Stimulated activated CD4-positive, alpha-beta T cell treated with anti-CD3 and anti-CD28 coated beads, Interleukin-15, amount 100 ng/mL, for 48 hours (primary cell): Measurements from ENCODE around the gene SHISA5.

Experiments
- DNase-seq, 2 donors: peaks; one replicate each; pipeline ENCODE4 v3.0.0-alpha.2; 2020; ENCODE audit warnings: low read depth in 2 of 2

SHISA5 gene

DNA sequence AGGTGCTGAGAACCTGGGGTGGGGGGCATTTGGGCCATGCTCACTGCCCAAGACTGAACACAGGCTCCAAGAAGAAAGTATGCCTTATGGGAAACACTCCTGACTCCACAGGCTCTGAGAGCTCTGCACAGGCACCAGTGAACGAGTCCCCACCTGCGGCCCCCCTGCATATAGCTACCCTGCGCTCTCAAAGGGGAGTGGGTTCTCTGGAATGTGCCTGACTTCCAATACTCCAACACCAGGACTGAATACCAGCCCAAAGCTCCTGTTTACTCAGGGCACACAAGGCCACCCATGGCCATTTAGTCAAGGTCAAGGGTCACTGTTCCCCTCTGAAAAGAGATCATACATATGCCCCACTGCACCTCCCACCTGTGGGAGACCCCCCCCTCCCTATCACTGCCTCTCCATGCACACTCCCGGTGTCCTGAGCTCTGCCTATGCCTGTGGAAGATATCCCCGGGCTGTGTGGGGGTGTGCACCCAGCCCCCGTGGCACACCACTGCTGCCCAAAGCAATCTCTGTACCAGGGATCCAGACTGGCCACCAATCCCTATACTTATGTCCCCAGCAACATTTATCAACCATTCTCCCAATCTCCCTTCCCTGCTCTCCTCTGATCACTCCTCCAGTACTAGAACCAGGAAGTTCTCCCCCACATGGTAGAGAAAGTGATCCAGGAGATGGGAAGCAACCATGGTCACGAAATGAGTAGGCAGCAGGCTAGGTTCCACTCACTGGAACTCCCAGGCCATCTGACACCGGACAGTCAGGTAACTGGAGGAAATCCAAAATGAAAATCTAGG, 72.5 kb downstream of the SHISA5 start:
- DNase-seq, result no peak

DNA sequence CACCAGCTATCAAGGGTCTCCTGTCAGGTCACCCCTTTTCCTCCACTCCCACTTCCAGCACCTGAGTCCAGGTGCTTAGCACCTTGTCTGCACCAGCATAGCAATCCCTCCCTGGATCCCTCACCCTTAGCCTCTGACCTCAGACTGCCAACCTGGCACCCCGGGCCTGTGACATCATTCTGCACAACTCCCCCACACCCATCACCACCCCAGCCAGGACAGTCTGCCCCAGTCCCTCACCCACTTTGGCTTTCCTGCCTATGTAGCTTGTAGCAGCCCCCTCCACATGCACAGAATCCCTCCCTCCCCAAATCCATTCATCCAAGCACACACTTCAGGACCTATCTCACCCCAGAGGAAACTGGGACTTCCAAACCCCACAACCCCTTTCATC, 73.3 kb downstream of the SHISA5 start:
- no peak for DNase-seq

DNA sequence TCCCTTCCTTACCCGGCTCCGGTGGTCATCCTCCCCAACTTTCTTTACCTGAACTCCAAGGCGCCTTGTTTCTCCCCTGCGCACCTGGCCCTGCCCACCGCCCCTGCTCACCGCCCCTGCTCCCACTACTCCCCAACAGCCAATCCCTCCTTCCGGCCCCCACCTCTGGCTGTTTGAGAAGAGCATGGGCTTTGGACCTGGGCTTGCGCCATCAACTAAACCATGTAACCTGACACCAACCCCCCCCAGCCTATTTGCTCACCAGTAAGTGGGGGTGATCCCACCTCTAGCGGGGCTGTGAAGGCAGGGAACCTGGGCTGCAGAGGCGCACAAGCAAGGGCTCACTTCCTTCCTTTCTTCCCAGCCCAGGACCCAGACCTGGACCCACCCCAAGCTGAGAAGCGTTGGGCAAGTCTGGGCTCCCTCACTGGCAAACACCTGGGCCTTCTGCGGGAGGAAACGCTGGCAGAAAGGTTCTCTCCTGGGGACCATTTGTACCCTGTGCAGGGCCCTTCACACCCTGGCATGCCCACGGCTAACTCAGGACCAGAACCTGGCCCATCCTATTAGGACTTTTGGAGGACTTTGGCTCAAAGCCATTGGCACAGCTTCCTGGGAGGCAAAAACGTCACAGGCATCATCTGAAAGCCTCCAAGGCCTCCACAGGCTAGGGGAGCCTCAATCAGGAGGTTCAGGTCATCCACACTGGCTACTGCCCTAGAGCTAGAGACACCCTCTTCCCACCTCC, 73.8 kb downstream of the SHISA5 start, which contains the start of gene PLXNB1:
TSS of gene PLXNB1 (minus strand) at position 127 of the 748 bp plus-strand sequence. CDS start 5,475 bp downstream, outside the sequence.
- no peak for DNase-seq

DNA sequence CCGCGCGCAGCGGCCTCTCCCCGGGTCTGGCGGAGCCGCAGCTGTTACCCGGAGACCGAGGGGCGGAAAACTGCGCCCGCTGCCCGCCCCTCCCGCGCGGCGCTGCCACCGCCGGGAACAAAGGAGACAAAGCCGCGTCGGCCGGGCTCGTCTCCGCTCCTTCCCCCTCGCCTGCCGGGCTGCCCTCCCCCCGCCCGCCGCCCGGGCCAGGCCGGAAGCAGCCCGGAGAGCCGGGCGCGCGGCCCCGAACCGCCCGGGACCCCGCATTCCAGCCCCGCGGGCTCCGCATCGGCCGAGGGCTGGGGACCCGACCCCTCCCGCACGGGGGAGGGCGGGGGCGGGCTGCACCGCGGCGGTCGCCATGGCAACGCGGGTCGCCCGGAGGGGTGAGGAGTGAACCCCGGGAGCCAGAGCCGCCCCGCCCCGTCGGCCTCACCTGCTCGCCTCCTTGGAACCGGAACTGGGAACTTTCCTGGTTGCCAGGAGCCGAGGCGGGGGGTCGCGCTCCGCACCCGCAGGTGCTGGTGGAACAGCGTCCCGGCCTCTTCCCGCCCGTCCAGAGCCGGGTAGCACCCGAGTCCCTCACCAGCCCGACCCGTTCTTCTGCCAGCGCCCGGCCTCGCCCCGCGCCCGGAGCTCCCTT, 74.5 kb downstream of the SHISA5 start:
- peak in 1 of 2 donors; percentile 41 for DNase-seq

DNA sequence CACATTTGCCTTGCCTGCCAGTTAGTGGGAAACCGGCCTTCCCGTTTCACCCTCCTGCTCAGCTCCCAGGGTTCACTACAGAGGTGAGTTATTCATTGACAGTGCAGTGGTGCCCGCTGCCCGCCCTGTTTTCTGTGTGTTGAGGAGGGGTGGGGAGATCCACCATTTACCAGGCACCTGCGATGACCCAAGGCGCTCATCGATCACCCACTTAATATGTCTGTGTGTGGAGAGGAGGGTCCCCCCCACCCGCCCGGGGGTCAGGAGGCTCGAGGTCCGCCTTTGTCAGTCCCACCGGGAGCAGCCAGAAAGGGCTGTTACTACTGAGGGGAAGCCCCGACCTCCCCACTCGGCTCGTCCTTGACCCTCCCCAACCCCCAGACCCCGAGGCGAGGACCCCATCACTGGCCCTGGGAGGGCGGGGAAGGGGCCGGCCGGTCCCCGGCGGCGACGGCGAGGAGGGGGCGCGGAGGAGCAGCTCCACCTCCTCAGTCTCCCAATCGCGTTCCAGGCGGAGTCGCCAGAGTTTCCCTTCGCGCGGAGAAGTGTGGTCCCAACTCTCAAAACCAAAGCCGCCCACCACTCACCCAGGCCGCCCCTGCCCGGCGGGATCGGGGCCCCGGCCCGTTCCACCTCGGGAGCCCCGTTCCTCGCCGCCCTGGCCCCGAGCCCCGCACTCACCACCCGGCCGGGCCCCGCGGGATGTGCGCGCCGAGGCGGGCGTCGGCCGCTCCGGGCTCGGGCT, 75.2 kb downstream of the SHISA5 start:
- no peak for DNase-seq

DNA sequence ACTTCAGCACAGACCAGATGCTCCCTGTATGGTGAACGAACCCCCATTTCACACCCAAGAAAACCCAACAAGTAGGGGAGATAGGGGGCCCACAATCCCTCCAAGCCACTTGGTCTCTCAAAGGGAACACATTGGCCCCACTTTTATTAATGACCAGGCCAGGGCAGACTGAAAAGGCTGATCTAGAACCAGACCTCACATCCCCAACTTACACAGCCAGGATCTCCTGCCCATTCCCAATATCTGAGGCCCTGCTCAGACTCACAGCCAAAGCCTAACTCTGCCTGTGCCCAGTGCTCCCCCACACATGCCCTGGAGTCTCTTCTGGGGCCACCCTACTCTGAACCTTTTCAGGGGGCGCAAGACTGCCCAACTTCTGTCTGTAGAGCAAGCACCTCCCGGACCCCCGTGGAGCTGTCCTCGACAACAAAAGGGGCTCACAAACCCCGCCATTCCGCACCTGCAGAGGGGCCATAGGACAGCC, 75.8 kb downstream of the SHISA5 start:
- no peak for DNase-seq

DNA sequence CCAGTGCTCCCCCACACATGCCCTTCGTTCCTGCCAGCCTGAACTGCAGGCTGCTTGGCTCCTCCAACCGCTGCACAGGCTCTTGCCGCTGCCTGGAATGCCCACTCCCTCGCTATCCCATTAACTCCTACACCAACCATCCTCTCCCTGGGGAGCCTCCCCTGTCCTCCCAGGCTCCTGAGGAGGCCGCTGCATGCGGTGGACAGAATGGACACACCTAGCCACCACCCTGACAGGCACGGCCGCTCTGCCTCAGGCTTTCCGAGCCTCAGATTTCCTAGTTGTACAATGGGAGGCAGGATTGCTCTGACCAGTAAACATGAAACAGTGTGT, 76.4 kb downstream of the SHISA5 start:
- DNase-seq, result no peak

DNA sequence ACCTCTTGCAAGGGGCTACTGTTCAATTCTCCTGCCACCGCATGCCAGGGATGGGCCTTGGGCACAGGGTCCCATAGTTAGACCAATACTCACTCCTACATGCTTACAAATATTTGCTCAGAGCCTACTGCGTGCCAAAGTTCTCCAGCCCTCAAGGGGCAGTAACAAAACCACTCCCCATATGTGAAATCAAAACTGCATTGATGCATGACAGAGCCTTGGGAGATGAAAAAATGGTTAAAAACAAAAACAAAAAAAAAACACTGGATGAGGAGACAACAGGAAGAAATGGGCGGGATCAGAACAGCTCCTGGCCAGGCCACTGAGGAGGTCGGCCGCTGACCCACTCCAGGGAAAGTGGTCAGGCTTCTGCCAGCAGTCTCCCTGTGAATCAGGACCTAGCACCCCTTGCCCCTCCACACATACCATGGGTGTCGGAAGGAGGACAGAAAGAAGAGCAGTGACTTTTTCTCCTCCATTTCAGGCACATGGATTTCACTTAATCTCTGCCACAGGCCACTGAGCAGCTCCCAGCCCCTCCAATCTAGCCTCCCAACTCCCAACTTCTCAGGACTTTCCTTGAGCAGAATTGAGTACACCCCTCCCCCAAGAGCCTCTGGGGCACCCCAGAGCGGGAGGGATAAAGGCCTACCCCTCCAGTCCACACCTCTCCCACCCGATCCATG, 76.9 kb downstream of the SHISA5 start:
- no peak for DNase-seq

DNA sequence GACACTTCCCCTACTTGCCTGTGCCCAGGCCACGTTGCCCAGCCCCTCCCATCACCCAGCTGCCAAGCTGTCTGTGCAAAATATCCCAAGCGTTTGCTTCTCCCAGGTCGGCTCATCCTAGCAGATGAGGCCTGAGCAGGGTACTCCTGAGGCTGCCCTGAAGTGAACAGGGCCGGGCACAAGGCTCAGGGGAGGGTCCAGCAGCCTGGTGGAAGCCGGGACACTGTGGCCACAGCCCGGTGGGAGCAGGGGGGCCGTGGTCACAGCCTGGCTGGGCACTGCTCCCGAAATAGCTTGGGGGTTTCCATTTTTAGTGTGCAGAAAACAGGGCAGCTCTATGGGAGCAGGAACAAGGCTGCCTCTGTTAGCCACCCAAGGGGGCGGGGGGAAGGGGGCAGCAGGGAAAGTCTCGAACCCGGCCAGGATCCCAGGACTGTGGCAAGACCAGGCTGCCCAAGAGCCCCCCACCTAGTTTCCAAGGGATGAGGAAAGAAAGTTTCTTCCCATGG, 77.5 kb downstream of the SHISA5 start:
- no peak for DNase-seq

DNA sequence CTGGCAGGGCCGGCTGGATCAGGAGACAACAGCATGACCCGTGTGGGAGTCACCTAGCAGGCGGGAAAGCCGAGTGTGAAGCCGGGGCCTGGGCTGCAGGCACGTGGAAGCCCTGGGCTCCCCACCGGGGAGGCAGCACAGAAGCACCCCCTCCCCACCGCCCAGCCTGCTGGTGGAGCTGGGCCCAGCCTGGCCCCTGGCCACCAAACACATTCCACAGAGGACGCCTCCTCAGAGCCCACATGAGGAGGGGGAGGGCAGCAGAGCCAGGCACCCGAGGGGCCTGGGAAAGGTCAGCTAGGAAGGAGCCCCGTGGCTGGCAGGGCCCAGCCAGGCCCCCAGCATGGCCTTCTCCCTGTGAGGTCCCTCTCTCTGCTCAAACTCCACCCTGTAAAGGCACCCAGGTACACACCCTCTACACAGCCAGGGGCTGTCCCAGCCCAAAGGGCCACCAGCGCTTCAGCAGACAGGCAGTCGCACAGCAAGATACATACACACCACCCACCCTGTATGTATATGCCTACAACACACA, 78.6 kb downstream of the SHISA5 start:
- no peak for DNase-seq

DNA sequence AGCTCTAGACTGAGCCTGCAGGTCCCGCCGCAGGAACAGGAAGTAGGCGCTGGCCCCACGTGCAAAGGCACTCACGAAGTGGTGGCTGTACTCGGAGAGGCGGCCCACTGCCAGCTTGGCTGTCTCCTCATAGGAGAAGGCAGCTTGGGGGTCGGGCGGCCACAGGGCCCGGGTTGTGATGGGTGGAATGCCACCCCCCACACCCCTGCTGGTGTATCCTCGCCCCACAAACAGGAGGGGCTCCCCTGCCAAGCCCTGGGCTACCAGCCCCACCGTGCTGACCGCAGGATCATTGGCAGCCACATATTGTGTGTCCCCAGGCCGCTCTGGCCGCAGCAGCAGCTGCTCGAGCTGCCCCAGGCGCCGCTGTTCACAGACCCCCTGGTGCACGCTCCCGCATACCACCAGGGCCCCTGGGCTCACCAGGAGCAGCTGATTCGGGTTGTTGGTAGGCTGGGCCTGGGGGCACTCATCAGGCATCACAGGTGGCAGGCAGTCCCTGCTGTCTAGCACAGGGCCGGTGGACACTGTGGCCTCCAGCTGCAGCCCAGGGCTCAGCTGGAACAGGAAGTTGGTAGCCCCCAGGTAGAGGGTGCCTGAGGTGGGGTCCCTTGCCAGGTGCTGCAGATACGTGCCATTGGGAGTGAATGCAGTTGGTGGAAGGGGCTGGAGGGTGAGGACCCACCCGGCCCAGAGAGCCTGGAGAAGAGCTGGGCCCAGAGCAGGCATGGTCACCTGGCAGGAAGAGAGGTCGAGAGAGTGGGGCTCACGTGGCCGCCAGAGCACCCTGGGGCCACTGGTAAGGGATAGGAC, 79.9 kb downstream of the SHISA5 start:
- DNase-seq, result no peak

DNA sequence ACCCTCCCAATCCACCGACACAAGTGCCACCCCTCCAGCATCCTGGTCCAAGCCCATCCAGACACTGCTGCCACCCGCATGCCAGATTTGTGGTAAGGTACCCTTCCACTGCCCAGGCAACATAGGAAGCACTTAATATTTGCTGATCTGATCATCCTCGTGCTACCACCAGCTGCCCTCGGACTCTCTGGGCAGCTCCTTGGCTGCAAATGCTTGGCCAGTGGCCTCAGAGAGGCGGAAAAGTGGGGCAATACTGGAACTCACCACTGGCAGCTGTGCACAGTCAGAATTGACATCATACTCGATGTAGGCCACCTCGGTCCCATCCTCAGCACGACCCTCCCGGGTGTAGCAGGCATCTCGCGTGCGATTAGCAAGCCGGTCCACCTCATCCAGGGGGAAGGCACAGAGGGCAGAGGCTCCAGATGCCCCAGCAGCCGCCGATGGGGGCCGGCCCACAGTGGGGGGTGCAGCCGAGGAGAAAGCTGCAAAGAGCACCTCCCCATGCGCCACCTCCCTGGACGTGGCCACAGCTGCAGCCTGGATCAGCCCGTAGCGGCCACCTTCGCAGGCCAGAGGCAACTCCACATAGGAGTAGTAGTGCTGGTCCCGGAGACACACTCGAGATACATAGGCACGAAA, 80.6 kb downstream of the SHISA5 start:
- no peak for DNase-seq

DNA sequence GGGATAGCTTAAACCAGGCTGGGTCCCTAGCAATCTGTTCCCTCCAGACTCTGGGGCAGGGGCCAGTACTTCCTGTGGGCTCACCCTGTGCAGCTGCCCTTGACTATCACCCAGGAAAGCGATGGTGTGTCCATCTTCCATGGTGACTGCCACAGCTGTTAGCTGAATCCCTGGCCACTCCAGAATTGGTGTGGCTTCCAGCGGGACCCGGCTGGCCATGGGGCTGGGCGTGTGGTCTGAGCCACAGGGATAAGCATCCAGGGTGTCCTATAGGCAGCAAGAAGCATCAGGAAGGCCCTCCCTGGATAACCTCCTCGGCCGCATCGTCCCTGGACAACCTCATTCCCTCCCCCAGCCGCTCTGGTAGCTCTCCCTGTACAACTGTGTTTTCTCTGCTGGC, 81.3 kb downstream of the SHISA5 start:
- DNase-seq, result no peak

DNA sequence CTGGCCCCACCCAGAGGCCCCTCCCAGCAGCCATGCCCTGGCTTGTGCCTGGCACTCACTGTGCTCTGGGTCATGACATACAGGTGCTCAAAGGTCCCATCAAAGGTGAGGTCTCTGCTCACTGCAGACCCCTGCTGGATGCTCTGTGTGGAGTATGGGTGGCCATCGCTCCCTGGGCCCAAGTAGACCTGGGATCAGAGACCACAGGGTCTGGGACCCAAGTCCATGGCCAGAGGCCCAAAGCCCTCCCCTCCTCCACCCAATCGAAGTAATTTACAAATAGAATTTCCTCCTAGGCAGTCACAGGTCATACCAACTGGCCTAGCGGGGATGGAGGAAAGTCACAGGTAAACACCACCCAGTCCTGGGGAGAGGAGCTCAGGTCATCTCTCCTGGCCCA, 81.7 kb downstream of the SHISA5 start:
- no peak for DNase-seq

DNA sequence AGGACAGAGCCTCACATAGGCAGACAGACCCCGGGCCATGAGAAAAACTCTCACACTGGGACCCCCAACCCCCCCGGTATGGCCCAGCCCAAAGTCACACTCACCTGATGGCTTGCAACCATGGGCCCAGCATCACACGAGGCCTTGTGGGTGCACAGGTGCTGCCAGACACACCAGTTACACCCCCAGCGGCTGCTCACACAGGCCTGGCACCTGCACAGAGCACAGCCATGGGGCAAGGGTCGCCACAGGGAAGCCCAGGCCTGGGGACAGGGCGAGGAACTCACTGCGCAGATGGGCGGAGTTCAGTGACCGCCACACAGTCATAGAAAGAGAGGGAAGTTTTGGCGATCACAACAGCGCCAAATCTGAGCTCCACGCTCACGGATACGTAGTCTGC, 83.4 kb downstream of the SHISA5 start:
- DNase-seq, result no peak

DNA sequence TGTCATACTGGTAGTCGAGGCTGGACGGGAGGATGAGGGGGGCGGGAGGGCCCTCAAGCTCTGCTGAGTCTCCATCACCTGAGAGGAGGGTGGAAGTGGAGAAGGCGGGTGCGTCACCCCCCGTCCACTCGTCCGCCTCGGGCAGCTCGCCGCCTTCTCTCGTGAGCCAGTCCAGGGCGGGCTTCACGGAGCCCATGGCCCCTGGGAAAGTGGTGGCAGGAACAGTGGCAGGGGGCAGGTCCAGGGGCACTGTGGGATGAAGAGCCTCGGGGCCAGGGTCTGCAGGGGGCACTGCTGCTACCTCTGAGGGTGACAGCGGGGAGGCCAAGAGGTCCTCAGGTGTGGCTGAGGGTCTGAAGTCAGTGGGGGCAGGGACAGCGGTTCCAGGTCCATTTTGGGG, 84.4 kb downstream of the SHISA5 start:
- no peak for DNase-seq

DNA sequence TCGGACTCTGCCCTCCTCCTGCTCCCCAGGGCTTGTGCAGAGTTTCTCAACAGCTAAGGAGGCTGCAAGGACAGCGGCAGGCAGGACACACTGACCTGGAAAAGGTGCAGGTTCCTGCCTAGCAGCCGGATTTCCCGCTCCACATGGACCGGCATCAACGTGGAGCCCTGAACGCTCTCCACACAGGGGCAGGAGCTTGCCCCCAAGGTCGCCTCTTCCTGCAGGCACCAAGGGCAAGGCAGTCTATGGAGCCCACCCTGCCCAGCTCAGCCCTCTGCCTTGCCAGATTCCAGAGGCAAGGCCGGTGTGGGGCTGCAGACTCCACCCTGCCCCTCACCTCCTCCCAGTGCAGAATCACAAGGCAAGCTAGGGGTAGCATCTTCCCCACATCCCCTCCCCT, 84.8 kb downstream of the SHISA5 start:
- no peak for DNase-seq

DNA sequence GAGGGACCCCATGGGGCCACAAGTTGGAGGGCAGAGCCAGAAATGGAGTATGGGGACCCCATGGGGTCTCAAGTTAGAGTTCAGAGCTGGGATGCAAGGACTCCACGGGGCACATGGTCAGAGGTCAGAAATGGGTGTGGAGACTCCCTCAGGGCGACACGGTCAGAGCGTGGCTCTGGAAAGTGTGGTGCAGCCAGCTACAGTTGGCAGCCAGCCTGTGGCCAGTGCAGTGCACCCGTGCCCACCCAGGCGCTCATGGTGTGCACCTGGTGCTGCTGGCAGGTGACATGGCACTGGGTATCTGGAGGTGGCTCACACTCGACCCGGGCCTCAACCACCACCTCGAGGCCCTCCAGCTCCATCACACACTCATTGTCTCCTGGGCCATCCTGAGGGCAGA, 85.3 kb downstream of the SHISA5 start:
- no peak for DNase-seq

DNA sequence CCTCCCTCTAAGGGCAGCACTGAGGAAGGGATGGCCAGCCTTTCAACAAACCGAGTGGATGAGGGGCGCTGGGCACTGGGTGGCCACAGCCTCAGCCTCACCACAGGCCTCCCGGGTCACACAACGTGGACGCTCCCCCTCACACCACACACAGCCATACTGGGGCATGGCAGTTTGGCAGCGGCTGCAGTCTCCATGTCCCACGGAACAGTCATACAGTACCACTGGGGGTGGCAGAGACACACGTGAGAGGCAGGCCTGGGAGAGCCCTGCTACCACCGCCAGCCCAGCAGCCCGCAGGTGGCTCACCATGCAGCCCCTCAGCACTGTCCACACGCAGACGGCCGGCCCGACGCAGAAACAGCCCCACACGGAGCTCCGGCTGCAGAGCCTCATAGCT, 85.8 kb downstream of the SHISA5 start:
- DNase-seq, result no peak
